ENCODE measurements around the gene KRT28.
"Not testable (repeated sequence)": the region's sequence is repeated elsewhere in the genome, so short reads cannot be mapped to it uniquely, and the experiment has no call there.

The KRT28 gene

GRCh38 chr17:40818733-40819527 lies 19.2 kb upstream of the KRT28 start:
- DNase-seq = peak in 55 of 58 donors; percentile 18 to 82 (median 64)

GRCh38 chr17:40818343-40818732 lies 18.6 kb upstream of the KRT28 start:
- no peak for DNase-seq

DNA sequence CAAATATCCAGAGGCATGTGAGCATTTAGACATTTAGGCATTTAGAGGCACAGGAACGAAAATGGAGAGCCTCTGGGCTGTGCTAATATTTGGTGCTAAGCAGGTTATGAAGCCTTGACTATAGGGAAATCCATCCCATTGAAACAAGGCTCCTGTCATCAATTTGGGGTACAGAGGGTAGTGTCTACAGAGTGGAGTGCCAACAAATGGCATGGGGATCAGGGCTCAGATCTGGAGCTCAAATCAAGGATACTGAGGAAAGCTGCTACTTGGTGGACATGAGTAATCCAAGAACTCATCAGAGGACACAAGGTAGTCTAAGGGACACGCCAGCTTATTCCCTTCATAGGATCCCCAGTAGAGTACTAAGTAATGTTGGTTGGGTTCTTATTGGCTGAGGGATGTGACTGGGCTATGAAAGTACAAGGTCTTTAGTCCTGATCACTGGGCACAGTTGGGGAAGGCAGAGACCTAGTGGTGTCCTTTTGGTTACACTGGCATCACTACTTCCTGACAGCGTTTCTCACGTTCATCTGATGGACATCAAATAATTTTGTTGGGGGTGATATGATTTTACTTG lies 17.4 kb upstream of the KRT28 start:
- DNase-seq = no peak

DNA sequence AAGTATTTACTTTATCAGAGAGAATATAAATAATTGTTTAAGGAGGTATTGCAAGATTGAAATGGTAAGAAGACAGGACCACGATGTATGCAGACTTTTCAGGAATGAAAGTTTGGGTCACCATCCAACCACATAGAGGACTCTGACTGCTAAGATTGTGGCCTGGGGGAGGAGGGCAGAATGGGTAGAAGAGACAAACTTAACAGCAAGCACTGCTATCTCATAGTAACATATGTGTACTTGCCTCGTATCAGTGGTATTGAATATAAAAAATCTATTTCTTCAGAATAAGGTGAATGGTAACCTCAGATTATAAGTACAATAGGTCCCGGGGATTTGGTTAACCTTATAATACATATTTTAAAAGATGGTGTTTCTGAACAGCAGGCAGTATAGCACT lies 16.8 kb upstream of the KRT28 start:
- DNase-seq = no peak

- no peak for DNase-seq
Measured at GRCh38 chr17:40815381-40815780, 15.6 kb upstream of the KRT28 start.

- DNase-seq = not testable (repeated sequence)
Measured at GRCh38 chr17:40814657-40815056, 14.9 kb upstream of the KRT28 start.

DNA sequence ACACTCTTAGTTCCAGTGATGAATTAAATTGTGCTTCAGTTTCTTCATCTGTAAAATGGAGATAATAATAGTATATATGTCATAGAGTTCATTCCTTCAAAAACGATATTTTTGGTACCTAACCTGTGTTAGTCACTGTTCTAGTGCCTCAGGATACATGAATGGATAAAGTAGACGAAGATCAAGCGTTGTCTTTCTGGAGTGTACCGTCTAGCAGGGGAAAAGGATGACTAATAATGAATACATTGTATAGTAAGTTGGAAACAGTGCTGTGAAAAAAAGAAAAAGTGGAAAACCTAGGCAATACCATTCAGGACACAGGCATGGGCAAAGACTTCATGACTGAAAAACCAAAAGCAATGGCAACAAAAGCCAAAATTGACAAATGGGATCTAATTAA lies 14.0 kb upstream of the KRT28 start:
- DNase-seq = no peak

DNA sequence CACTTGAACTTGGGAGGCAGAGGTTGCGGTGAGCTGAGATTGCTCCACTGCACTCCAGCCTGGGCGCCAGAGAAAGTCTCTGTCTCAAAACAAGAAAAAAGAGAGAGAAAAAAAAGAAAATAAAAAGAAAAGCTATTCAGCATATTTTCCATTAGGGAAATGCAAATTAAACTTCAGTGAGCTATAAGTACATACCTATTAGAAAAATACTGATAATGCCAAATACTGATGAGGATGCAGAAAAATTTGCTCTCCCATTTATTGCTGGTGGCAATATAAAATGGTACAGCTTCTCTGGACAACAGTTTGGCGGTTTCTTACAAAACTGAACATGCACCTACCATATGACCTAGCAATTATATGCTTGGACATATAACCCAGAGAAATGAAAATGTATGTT lies 12.9 kb upstream of the KRT28 start:
- DNase-seq = no peak

GRCh38 chr17:40810494-40810893 lies 10.7 kb upstream of the KRT28 start:
- no peak for DNase-seq

GRCh38 chr17:40809721-40810421 lies 10.1 kb upstream of the KRT28 start:
- DNase-seq = no peak

DNA sequence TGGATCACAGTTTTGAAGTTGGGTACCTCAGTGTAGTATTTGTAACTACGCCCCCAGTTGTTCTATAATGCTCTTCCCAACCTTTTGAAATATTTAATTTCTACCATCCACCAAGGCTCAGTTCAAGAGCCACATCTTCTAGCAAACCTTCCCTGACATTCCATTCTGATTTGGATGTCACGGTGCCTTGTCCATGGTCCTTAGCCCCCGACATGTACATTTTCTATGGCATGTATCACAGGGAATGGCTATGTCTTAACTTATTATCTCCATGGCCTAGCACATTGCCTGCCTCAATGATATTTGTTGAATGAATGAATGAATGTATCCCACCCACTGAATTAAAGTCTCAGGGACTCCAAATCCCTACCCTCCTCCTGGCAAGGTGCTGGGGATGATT lies 6.4 kb upstream of the KRT28 start:
- no peak for DNase-seq

DNA sequence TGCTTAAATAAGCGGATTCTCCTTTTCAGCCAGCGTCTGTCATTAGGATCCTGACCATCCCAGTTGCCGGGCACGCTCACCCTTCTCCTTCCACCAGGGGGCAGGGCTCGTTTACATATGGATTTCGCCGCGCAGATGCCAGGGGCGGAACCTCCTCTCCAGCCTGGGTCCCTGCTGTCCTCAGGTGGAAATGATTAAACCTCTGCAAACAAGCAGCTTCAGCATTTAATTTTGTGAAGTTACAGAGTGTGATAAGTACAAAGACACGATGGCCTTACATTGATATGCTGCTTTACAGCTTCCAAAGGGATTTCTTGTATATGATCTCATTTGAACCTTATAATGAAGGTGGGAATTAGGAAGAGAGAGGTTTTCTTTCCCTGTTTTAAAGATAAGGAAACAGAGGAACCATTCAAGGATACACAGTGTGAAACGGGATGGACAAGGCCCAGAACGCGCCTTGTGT lies 3.9 kb upstream of the KRT28 start:
- peak in 42 of 58 donors; percentile 0 to 58 (median 12) for DNase-seq

- no peak for DNase-seq
Measured at GRCh38 chr17:40801157-40801556, 1.4 kb upstream of the KRT28 start.

DNA sequence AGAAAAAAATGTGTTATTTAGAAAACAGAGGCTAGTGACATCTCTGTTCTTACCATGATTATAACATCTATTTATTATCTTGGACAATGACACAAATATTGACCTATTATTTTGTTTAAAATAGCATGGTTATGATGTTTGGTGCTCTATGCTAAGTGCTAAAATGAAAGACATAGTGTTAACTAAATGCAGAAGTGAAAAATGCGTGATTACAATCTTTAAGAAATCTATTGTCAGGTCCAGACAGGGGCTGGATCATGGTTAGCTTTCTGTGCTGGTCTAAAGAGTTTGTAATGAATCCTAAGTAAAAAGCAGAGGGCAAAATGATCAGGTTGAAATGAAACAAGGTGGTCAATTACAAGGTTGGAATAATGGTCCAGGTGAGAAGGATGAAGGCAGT lies 622 bp upstream of the KRT28 start:
- no peak for DNase-seq

DNA sequence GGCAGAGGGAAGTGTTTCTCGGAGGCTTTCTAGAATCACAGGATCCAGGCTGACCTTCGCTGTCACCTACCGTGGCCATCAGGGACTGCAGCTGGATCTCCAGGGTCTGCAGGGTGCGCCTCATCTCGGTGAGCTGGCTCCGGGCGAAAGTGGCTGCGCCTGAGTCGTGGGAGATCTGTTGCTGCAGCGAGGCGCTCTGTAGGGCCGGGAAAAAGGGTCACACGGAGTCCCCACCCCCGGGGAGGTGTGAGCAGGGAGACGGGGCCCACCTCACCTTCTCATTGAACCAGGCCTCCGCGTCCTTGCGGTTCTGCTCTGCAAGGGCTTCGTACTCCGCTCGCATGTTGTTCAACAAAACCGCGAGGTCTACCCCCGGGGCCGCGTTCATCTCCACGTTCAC lies 2.9 kb downstream of the KRT28 start:
- DNase-seq = no peak

- DNase-seq = no peak
Measured at GRCh38 chr17:40795019-40795667, 4.6 kb downstream of the KRT28 start.

DNA sequence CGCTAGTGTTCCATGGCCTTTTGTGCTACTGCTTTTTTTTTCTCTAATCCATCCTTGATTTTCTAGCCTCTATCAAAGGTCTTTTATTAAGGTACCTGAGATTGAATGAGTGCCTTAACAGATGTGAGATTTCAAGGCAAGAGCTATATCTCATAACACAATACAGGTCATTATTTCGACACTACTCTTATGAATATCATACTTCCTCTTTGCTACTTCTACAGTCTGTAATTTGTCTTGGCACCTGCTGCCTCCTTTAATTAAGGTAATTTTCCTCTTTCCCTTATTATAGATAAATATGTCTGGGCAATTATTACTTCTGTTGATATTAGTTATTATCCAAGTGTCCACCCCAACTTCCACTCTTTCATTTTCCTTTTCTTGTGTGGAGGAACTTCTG lies 5.3 kb downstream of the KRT28 start:
- DNase-seq = no peak

DNA sequence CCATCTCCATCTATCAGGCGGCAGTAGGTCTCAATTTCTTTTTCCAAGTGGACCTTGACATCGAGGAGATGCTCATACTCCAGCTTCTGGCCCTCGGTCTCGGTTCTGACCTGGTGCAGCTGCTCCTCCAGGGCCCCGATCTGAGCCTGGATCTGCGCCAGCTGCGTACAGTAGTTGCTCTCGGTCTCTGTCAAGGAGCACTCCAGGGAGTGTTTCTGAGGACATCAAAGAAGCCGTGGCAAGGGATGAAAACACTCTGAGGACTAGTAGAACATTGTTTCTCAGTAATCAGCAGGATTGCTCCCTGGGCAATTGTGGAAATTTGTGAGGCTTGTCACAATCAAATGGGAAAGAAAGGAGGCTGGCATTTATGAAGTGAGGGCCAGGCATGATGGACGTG lies 5.9 kb downstream of the KRT28 start:
- DNase-seq = no peak

- DNase-seq = no peak
Measured at GRCh38 chr17:40791787-40792436, 7.8 kb downstream of the KRT28 start.

DNA sequence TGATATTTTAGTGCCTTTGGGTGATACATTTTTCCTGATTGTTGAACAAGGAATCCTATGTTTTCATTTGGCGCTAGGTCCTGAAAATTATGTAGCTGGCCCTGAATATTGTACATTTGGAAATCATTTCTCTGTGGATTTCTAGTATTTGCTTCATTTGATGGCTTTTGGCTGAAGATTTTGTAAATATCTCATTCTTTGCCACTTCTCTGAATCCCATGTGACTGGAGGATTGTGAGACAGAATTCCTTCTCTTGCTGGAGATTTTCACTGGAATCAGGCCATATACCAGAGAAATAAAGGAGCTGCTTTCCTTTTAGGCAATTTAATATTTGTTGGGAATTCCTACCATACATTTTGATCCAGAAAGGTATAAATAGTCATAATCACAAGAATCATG lies 8.6 kb downstream of the KRT28 start:
- no peak for DNase-seq

DNA sequence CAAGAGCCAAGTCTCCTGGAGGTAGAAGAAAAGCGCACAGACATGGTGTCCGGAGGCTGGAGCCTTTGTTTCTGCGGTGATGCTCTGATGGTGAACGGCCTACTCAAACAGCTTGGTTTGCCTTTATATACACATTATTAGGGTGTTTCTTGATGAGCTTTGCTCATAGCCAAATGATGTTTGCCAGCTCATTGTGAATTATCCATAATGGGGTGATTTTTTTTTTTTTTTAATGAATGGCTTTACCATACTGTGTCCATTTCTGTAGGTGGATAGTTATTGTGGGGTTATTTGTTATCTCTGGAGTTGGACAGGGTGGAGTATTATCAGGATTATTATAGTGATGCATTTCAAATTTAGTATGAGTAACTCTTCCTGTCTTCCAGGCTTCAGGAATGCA lies 17.3 kb downstream of the KRT28 start, which contains the start of gene KRT27:
Gene KRT27 (minus strand): TSS at position 101 of the 400 bp plus-strand sequence. CDS start 57 bp downstream, at position 44.
- no peak for DNase-seq

Measured in anterior cingulate cortex (tissue), 58 donors.